ENCODE measurements around the gene IL1RN. TPM values are rescaled to one million over a fixed set of nuclear protein-coding genes. Genes with fewer than 3 reads are reported as not detected.

The IL1RN gene
- total RNA-seq, 1 experiment from 2014 or later = not detected

GRCh38 chr2:113167962-113168340 lies 40.6 kb downstream of the IL1RN start:
- CTCF ChIA-PET = no interaction called here
- H3K9me3 ChIP-seq = no peaks in the 10 kb centered on the region

GRCh38 chr2:113169002-113169530 lies 41.7 kb downstream of the IL1RN start:
- DNase-seq = no peak

More at GRCh38 chr2:113167962-113168340, 40.6 kb downstream of the IL1RN start:
- no peak overlapping the region for H3K4me3 Mint-ChIP-seq (ENCODE audit: unreplicated experiment)
- H3K4me1 Mint-ChIP-seq (ENCODE audit: low read depth, unreplicated experiment) = peaks cover 18% of the 10 kb centered on the region
- BruUV-seq (replicated peaks) = no TSS peak
- no peaks in the 10 kb centered on the region for H3K27me3 Mint-ChIP-seq (ENCODE audit: insufficient read depth, unreplicated experiment)
- no peaks in the 10 kb centered on the region for H3K36me3 Mint-ChIP-seq (ENCODE audit: insufficient read depth, unreplicated experiment)
- Histone ChIP-seq H3K4me1 (peaks cover 8% of the 10 kb centered on the region; the same call in 1 of the 2 replicates), H3K27me3 (replicated peaks; ENCODE audit: control insufficient read depth, insufficient read depth, low read length) (no peaks in the 10 kb centered on the region), H3K4me3 (ENCODE audit: low read depth, low read length) (no peak overlapping the region), H3K36me3 (ENCODE audit: control insufficient read depth, insufficient read depth, low read length) (0 out of 2 replicates have a peak, but pooled peaks cover 2% of the 10 kb centered on the region)
- TF ChIP-seq CTCF (IDR thresholded peaks at IDR 0.05; ENCODE audit: insufficient read depth in 1 of 2, low read depth in 1 of 2, low read length in 1 of 2, severe bottlenecking in 1 of 2, unreplicated experiment in 1 of 2) = no peak
- POLR2A ChIA-PET = no interaction called here
- H3K9me3 Mint-ChIP-seq (ENCODE audit: unreplicated experiment) = no peaks in the 10 kb centered on the region
- H3K27ac Mint-ChIP-seq (ENCODE audit: unreplicated experiment) = no peak overlapping the region
- no peak for DNase-seq
- intact Hi-C loops (cut with micrococcal nuclease; ENCODE audit: unreplicated experiment) = loop anchor here (5.0 kb wide), 1 partner anchor 536 kb away; no protein-coding TSS in a partner anchor

DNA sequence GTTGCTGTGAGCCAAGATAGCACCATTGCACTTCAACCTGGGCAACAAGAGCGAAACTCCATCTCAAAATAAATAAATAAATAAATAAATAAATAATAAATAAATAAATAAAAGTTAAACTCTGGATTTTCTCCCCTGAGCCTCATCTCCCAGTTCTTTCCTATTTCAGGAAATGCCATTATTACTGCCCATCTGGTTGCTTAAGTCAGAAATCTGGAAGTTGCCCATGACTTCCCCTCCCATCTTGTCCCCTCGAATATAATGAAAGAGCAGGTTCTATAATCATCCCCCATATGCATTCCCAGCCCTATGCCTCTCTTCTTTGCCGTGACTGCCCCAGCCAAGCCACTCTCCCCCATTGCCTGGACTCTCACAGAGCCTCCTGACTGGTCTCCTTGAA lies 42.2 kb downstream of the IL1RN start:
- H3K4me1 ChIP-seq = peaks cover under 1% of the 10 kb centered on the region; the same call in 1 of the 2 replicates
- H3K27ac Mint-ChIP-seq (ENCODE audit: unreplicated experiment) = no peak overlapping the region
- no peak overlapping the region for H3K4me3 ChIP-seq (ENCODE audit: low read depth, low read length)
- no peak for TF ChIP-seq CTCF (IDR thresholded peaks at IDR 0.05; ENCODE audit: insufficient read depth in 1 of 2, low read depth in 1 of 2, low read length in 1 of 2, severe bottlenecking in 1 of 2, unreplicated experiment in 1 of 2)
- no peaks in the 10 kb centered on the region for H3K9me3 ChIP-seq
- H3K36me3 Mint-ChIP-seq (ENCODE audit: insufficient read depth, unreplicated experiment) = no peaks in the 10 kb centered on the region
- no peaks in the 10 kb centered on the region for H3K9me3 Mint-ChIP-seq (ENCODE audit: unreplicated experiment)
- no peak overlapping the region for H3K4me3 Mint-ChIP-seq (ENCODE audit: unreplicated experiment)
- H3K36me3 ChIP-seq (ENCODE audit: control insufficient read depth, insufficient read depth, low read length) = 0 out of 2 replicates have a peak, but pooled peaks cover 2% of the 10 kb centered on the region
- peaks cover 10% of the 10 kb centered on the region for H3K4me1 Mint-ChIP-seq (ENCODE audit: low read depth, unreplicated experiment)
- no peaks in the 10 kb centered on the region for H3K27me3 Mint-ChIP-seq (ENCODE audit: insufficient read depth, unreplicated experiment)
- no TSS peak for BruUV-seq (replicated peaks)
- DNase-seq = no peak
- ChIA-PET POLR2A (no interaction called here), CTCF (no interaction called here)
- intact Hi-C loops (cut with micrococcal nuclease; ENCODE audit: unreplicated experiment) = loop anchor here (5.0 kb wide), 1 partner anchor 537 kb away; no protein-coding TSS in a partner anchor
- no peaks in the 10 kb centered on the region for H3K27me3 ChIP-seq (replicated peaks; ENCODE audit: control insufficient read depth, insufficient read depth, low read length)

More at GRCh38 chr2:113169002-113169530, 41.7 kb downstream of the IL1RN start:
- CTCF ChIA-PET = no interaction called here
- no peaks in the 10 kb centered on the region for H3K9me3 ChIP-seq
- H3K27me3 ChIP-seq (replicated peaks; ENCODE audit: control insufficient read depth, insufficient read depth, low read length) = no peaks in the 10 kb centered on the region
- 0 out of 2 replicates have a peak, but pooled peaks cover 2% of the 10 kb centered on the region for H3K36me3 ChIP-seq (ENCODE audit: control insufficient read depth, insufficient read depth, low read length)
- no TSS peak for BruUV-seq (replicated peaks)
- H3K4me3 ChIP-seq (ENCODE audit: low read depth, low read length) = no peak overlapping the region
- intact Hi-C loops (cut with micrococcal nuclease; ENCODE audit: unreplicated experiment) = loop anchor here (5.0 kb wide), 1 partner anchor 537 kb away; no protein-coding TSS in a partner anchor
- Mint-ChIP-seq H3K4me3 (ENCODE audit: unreplicated experiment) (no peak overlapping the region), H3K27ac (ENCODE audit: unreplicated experiment) (no peak overlapping the region), H3K27me3 (ENCODE audit: insufficient read depth, unreplicated experiment) (no peaks in the 10 kb centered on the region), H3K4me1 (ENCODE audit: low read depth, unreplicated experiment) (peaks cover 15% of the 10 kb centered on the region), H3K36me3 (ENCODE audit: insufficient read depth, unreplicated experiment) (no peaks in the 10 kb centered on the region), H3K9me3 (ENCODE audit: unreplicated experiment) (no peaks in the 10 kb centered on the region)
- POLR2A ChIA-PET = interaction anchor here (0.7 kb wide), 1 partner anchor 28 kb away, joined by 3 read pairs; no protein-coding TSS in a partner anchor
- H3K4me1 ChIP-seq = peaks cover 6% of the 10 kb centered on the region; the same call in 1 of the 2 replicates
- TF ChIP-seq CTCF (IDR thresholded peaks at IDR 0.05; ENCODE audit: insufficient read depth in 1 of 2, low read depth in 1 of 2, low read length in 1 of 2, severe bottlenecking in 1 of 2, unreplicated experiment in 1 of 2) = no peak

Measured in Caco-2 (cell line).